Brain microvascular endothelial cell (primary cell): ENCODE results near the gene LRRFIP1.

Experiments
- DNase-seq: peaks from one replicate; pipeline ENCODE4 v3.0.0-alpha.2; 2020
- H3K27ac ChIP-seq: fragments of 250-450 bp; sonication (Bioruptor Pico); 2 replicates; pipeline ENCODE4 v1.5.1; 2020; ENCODE audit warnings: mild to moderate bottlenecking, moderate library complexity
- H3K27me3 ChIP-seq: fragments of 250-450 bp; sonication (Bioruptor Pico); replicated peaks from 2 replicates; pipeline ENCODE4 v1.5.1; 2020; ENCODE audit warnings: mild to moderate bottlenecking
- H3K36me3 ChIP-seq: fragments of 250-450 bp; sonication (Bioruptor Pico); replicated peaks from 2 replicates; pipeline ENCODE4 v1.5.1; 2020; ENCODE audit warnings: mild to moderate bottlenecking
- H3K4me3 ChIP-seq: 2 replicates; pipeline ENCODE4 v1.5.1; 2011; ENCODE audit warnings: low read depth, mild to moderate bottlenecking, control low read depth, low read length, moderate library complexity
- in situ Hi-C: cut with HindIII; loops from 2 replicates; pipeline ENCODE4 v1.10.0; 2017; ENCODE audit warnings: low sequenced_read_pairs, low pct_ligation_motif_present
- TF ChIP-seq, protein P1 (sequence below): IDR thresholded peaks from 2 replicates; pipeline ENCODE4 v1.5.1; 2011; ENCODE audit warnings: low read depth, mild to moderate bottlenecking, moderate library complexity, low read length, control low read depth, inconsistent platforms; ENCODE audit errors: missing control alignments

Gene LRRFIP1

DNA sequence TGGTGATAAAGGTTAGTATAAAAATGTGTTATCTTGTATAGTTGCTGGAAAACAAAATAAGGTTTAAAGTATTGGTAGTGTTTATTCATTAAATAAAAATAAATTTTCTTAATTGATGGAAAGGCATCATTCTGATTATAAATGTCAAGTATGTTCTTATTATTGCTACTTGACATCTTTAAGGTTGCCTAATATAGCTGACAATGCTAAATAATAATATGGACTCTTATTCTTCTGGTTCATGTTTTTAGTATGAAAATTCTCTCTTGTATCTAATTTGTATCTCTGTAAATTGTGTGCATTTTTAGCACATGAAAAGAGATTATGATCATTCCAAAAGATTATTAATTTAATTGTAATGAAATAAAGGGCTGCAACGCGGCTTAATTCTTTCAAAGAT lies 196.2 kb downstream of the LRRFIP1 start:
- H3K4me3 ChIP-seq: no peak overlapping the region
- TF ChIP-seq, protein P1, sequence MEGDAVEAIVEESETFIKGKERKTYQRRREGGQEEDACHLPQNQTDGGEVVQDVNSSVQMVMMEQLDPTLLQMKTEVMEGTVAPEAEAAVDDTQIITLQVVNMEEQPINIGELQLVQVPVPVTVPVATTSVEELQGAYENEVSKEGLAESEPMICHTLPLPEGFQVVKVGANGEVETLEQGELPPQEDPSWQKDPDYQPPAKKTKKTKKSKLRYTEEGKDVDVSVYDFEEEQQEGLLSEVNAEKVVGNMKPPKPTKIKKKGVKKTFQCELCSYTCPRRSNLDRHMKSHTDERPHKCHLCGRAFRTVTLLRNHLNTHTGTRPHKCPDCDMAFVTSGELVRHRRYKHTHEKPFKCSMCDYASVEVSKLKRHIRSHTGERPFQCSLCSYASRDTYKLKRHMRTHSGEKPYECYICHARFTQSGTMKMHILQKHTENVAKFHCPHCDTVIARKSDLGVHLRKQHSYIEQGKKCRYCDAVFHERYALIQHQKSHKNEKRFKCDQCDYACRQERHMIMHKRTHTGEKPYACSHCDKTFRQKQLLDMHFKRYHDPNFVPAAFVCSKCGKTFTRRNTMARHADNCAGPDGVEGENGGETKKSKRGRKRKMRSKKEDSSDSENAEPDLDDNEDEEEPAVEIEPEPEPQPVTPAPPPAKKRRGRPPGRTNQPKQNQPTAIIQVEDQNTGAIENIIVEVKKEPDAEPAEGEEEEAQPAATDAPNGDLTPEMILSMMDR: no peak
- H3K27me3 ChIP-seq: no peaks in the 10 kb centered on the region
- in situ Hi-C loops: no loop called here
- H3K36me3 ChIP-seq: no peaks in the 10 kb centered on the region
- DNase-seq: no peak
- no peak overlapping the region for H3K27ac ChIP-seq

DNA sequence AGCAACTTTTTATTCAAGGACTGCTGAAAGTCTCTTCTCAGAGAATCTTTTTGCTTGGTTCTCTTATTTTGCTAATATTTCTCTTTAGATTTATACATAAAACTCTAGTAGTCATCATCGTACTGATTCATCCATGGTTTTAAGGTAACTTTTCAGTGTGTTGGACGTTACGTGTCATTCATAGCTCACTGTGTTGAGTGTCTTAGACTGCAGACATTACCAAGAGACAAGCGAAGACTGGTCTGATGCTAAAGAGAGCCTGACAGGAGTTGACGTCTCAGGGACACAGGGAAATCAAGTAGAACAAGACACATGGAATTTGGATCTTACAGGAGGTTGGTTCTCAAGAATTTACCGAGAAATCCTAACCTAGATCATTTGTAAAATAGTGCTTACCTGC lies 196.7 kb downstream of the LRRFIP1 start:
- no peaks in the 10 kb centered on the region for H3K27me3 ChIP-seq
- TF ChIP-seq, protein P1: no peak
- in situ Hi-C loops: no loop called here
- H3K27ac ChIP-seq: no peak overlapping the region
- DNase-seq: no peak
- H3K4me3 ChIP-seq: no peak overlapping the region
- no peaks in the 10 kb centered on the region for H3K36me3 ChIP-seq

DNA sequence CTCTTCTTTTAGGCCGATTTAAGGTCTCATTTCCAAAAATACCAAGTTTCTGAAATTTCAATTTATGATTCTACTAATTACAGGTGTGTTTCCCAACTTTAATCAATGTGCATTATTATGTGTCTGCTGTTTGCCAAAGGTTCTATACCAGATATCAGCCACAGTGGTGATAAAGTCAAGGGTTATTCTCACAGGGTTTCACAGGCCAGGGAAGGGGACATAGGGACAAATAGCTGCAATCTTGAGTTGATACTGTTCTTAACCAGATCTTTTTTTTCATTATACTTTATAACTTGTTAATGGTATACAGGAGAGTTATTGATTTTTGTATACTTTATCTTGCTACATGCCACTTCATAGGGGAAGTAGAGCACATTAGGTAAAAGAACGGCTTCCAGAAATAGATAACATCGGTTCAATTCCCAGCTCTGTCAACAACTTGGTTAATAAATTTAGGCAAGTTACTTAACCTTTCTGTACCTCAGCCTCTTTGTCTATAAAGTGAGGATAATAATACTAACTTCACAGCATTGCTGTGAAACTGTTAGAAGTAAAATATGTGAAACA lies 200.1 kb downstream of the LRRFIP1 start:
- DNase-seq: no peak
- Histone ChIP-seq H3K4me3 (no peak overlapping the region), H3K36me3 (no peaks in the 10 kb centered on the region), H3K27ac (no peak overlapping the region), H3K27me3 (no peaks in the 10 kb centered on the region)
- in situ Hi-C loops: no loop called here
- TF ChIP-seq, protein P1: no peak
